Stomach (tissue), 9 donors: Measurements from ENCODE around the gene DHFR. TPM values are rescaled to one million over a fixed set of nuclear protein-coding genes. Genes with fewer than 3 reads are reported as not detected.

Experiments used
- DNase-seq, 2 donors: peaks; one replicate each; pipeline versions ENCODE4 v3.0.0 to v3.0.0-alpha.2; 2013 to 2019
- H3K27ac ChIP-seq, 5 donors: fragments of 200-600 bp in 4 of 5; sonication (generic) in 4 of 5; one replicate each; pipeline ENCODE4 v1.5.1; 2013 to 2019; ENCODE audit warnings: mild to moderate bottlenecking in 1 of 5, moderate library complexity in 1 of 5
- H3K27me3 ChIP-seq, 3 donors: fragments of 200-600 bp; sonication (generic); one replicate each; pipeline ENCODE4 v1.5.1; 2017 to 2019; ENCODE audit warnings: mixed run types in 1 of 3
- H3K36me3 ChIP-seq, 4 donors: fragments of 200-600 bp; sonication (generic); 1 replicate in 3 of 4; 2 replicates in 1 of 4; pipeline ENCODE4 v1.5.1; 2016 to 2019
- H3K4me1 ChIP-seq, 4 donors: fragments of 200-600 bp; sonication (generic); one replicate each; pipeline ENCODE4 v1.5.1; 2016 to 2019
- H3K4me3 ChIP-seq, 4 donors: fragments of 200-600 bp; sonication (generic) in 3 of 4; one replicate each; pipeline ENCODE4 v1.5.1; 2016 to 2019; ENCODE audit warnings: mild to moderate bottlenecking in 1 of 4
- H3K9me3 ChIP-seq, 4 donors: fragments of 200-600 bp; sonication (generic); one replicate each; pipeline ENCODE4 v1.5.1; 2016 to 2019
- CTCF ChIP-seq, 7 experiments: fragments of 450-650 bp in 4 of 7; fragments of 200-600 bp in 3 of 7; sonication (generic) in 3 of 7; IDR thresholded peaks; one replicate each; pipeline ENCODE4 v1.5.1; 2016 to 2019; ENCODE audit warnings: antibody characterized with exemption in 7 of 7, control low read depth in 2 of 7, mild to moderate bottlenecking in 1 of 7
- EP300 ChIP-seq: sonication (generic); formaldehyde crosslinking; IDR thresholded peaks from one replicate; pipeline ENCODE4 v1.6.1; 2017; ENCODE audit warnings: antibody characterized with exemption
- POLR2A ChIP-seq, 4 donors: fragments of 450-650 bp; IDR thresholded peaks; one replicate each; pipeline ENCODE4 v1.6.1; 2016; ENCODE audit warnings: antibody characterized with exemption in 4 of 4, control low read depth in 2 of 4, mild to moderate bottlenecking in 1 of 4, moderate library complexity in 1 of 4
- POLR2AphosphoS5 ChIP-seq, 3 donors: sonication (generic); formaldehyde crosslinking; IDR thresholded peaks; one replicate each; pipeline ENCODE4 v1.6.1; 2016; ENCODE audit warnings: antibody characterized with exemption in 3 of 3
- WGBS, 5 donors: extraction: QIAGEN DNeasy Blood & Tissue Kit in 3 of 5; methylation state at CpG; one replicate each; pipeline versions ENCODE4 v1.1.5 to v1.1.7; 2013 to 2018; 5-methylcytosine and 5-hydroxymethylcytosine counted together
- intact Hi-C: fragments of 100-400 bp; cut with DNase I; formaldehyde crosslinking; loops from one replicate; pipeline ENCODE4 v1.15.1; 2023; ENCODE audit warnings: low total_unique reads
- polyA plus RNA-seq, 3 donors: library from polyadenylated mRNA; stranded (reverse); fragments of 200-250 nt; gene quantifications; one replicate each; pipeline ENCODE4 v1.2.3, GENCODE V29; 2013
- total RNA-seq, 5 donors: library from RNA; depleted of rRNA; stranded (reverse); fragments of >200 nt; gene quantifications; one replicate each; pipeline versions ENCODE4 v1.1.0 to v1.2.3, GENCODE V29; 2014 to 2016
- donor health status: healthy with polysubstance abuse.
- donor health status: Bipolar disorder and iron deficiency.
- donor health status: healthy.

The DHFR gene
- total and polyA plus RNA-seq, 8 donors = 2.8 to 16.7 (median 6.8) TPM

GRCh38 chr5:80696450-80696849, 41.7 kb upstream of the DHFR start:
- WGBS, 5 donors = 73 to 88% (median 77%) methylated on average over 3 of the region's 3 CpGs
- Histone ChIP-seq H3K9me3 (no peaks in the 10 kb centered on the region), H3K4me1 (no peaks in the 10 kb centered on the region), H3K27me3 (no peaks in the 10 kb centered on the region), H3K27ac (no peak overlapping the region), H3K36me3 (peaks cover 0 to 14% (median 4%) of the 10 kb centered on the region in 4 donors), H3K4me3 (no peak overlapping the region)
- no peak for DNase-seq
- no peak for TF ChIP-seq POLR2AphosphoS5 (IDR thresholded peaks at IDR 0.05)
- intact Hi-C loops = no loop called here

DNA sequence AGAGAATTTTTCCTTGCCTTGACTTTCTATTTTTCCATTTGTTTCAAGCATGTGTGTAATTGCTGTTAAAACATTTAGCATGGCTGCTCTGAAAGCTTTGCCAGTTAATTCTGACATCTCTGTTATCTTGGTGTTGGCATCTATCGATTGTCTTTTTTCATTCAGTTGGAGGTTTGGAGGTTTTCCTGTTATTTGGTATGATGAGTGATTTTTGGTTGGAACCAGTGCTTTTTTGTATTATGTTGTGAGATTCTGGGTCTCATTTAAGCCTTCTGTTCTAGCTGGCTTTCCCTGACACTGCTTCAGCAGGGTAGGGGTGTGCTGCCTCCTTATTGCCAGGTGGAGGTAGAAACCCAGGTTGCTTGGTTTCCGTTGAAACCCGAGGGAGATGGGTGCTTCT, 40.9 kb upstream of the DHFR start:
- no peaks in the 10 kb centered on the region for H3K4me1 ChIP-seq
- H3K27ac ChIP-seq = no peak overlapping the region
- intact Hi-C loops = no loop called here
- peaks cover 0 to 8% (median 0%) of the 10 kb centered on the region in 4 donors for H3K36me3 ChIP-seq
- H3K27me3 ChIP-seq = no peaks in the 10 kb centered on the region
- no peaks in the 10 kb centered on the region for H3K9me3 ChIP-seq
- no peak for DNase-seq
- 89 to 100% (median 95%) methylated on average over 3 of the region's 3 CpGs for WGBS, 5 donors
- no peak overlapping the region for H3K4me3 ChIP-seq
- TF ChIP-seq POLR2AphosphoS5 (IDR thresholded peaks at IDR 0.05) (no peak), POLR2A (IDR thresholded peaks at IDR 0.05) (no peak), CTCF (IDR thresholded peaks at IDR 0.05) (no peak), EP300 (no peak)

- Histone ChIP-seq H3K27ac (no peak overlapping the region), H3K9me3 (no peaks in the 10 kb centered on the region), H3K4me3 (no peak overlapping the region), H3K4me1 (no peaks in the 10 kb centered on the region), H3K36me3 (peaks cover 0 to 1% (median 0%) of the 10 kb centered on the region in 4 donors), H3K27me3 (no peaks in the 10 kb centered on the region)
- intact Hi-C loops = no loop called here
- WGBS, 5 donors = 73 to 98% (median 94%) methylated on average over 4 of the region's 4 CpGs
- TF ChIP-seq POLR2AphosphoS5 (IDR thresholded peaks at IDR 0.05) = no peak
- no peak for TF ChIP-seq EP300
- no peak for TF ChIP-seq CTCF (IDR thresholded peaks at IDR 0.05)
- TF ChIP-seq POLR2A (IDR thresholded peaks at IDR 0.05) = no peak
- DNase-seq = no peak
These were observed 34.8 kb upstream of the DHFR start for GRCh38 chr5:80689627-80690026.

DNA sequence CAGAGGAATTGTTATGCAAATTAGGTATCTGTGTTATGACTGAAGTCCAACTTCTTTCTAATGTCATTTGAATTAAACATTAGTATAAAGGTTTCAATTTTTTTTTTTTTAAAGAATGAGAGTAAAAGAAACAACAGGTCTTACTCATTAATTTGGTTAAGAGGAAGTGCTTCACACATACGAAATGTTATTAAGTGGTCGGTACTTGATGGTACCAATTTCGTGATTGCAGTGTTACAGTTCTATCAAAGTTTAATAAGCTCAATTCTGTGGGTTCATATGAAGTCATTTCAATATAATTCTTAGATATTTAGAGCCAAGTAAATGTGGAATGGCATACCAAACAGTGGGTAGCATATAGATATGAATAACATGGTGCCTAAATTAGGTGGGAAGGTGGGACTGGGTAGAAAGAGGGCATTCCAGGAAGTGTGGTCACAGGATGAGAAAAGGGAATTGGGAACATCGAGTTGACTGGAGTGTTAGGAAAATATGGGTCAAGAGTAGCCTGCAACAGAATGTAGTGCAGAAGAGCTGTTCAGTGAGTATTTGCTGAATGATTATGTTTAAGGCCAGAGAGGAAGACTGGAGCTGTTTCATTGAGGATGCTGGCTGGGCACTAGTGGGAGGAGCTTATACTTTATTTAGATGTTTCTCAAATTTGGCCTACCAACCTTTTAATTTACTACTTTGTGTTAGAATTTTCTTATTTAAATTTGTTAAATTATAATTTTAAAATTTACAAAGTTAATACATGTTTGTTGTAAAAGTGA, 34.1 kb upstream of the DHFR start:
- DNase-seq = no peak
- WGBS, 5 donors = 74 to 84% (median 82%) methylated on average over 4 of the region's 4 CpGs
- no peak for TF ChIP-seq POLR2A (IDR thresholded peaks at IDR 0.05)
- no peak for TF ChIP-seq POLR2AphosphoS5 (IDR thresholded peaks at IDR 0.05)
- TF ChIP-seq CTCF (IDR thresholded peaks at IDR 0.05) = no peak
- no peak for TF ChIP-seq EP300
- intact Hi-C loops = no loop called here
- Histone ChIP-seq H3K27me3 (no peaks in the 10 kb centered on the region), H3K27ac (no peak overlapping the region), H3K36me3 (peaks cover 0 to 8% (median 2%) of the 10 kb centered on the region in 4 donors), H3K4me1 (no peaks in the 10 kb centered on the region), H3K4me3 (no peak overlapping the region), H3K9me3 (no peaks in the 10 kb centered on the region)

DNA sequence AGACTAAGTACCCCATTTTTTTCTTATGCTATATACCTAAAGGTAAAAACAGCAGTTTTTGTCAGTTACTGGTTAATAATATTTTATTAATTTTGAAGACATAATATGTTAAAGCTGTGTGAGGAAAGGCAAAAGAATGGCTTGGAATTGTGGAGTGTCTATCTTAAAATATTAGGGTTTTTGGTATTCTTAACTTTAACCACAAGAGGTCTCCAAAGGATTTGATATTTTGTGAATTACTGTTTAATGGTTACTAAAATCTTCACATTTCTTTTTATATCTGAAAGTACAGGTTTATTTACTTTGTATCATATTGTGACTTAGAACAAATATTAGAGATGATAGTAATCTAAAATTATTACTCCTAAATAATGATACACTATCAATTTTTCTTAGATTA, 32.0 kb upstream of the DHFR start:
- TF ChIP-seq EP300 (no peak), CTCF (IDR thresholded peaks at IDR 0.05) (peak in 2 of 7 experiments; percentile 19 to 21)
- H3K9me3 ChIP-seq = no peaks in the 10 kb centered on the region
- no peak overlapping the region for H3K4me3 ChIP-seq
- no peak overlapping the region for H3K27ac ChIP-seq
- intact Hi-C loops = no loop called here
- peak in 1 of 2 donors; percentile 18 for DNase-seq
- H3K36me3 ChIP-seq = peaks cover 0 to 29% (median 21%) of the 10 kb centered on the region in 4 donors
- H3K4me1 ChIP-seq = no peaks in the 10 kb centered on the region
- no peaks in the 10 kb centered on the region for H3K27me3 ChIP-seq
